NCI-H524 treated with DMSO at 0.1 percent for 48 hours (cell line): ENCODE data around the gene OR11L1.

ENCODE experiments used
- DNase-seq: peaks from one replicate; lab custom pipeline; 2025; lab: John Stamatoyannopoulos, UW

Gene OR11L1

GRCh38 chr1:247841796-247842195 lies at the start of gene OR11L1:
Gene OR11L1 (minus strand): TSS chr1:247841896. CDS start chr1:247841896, 0 bp downstream.
- no peak for DNase-seq

- DNase-seq = no peak
These were observed 43.2 kb upstream of the OR11L1 start for GRCh38 chr1:247884797-247885413.

GRCh38 chr1:247883346-247883745 lies 41.6 kb upstream of the OR11L1 start:
- DNase-seq = no peak

- DNase-seq = no peak
These were observed 23.7 kb upstream of the OR11L1 start for GRCh38 chr1:247865416-247865815.

- DNase-seq = no peak
These were observed 22.9 kb upstream of the OR11L1 start for GRCh38 chr1:247864644-247865043.

GRCh38 chr1:247862756-247863155 lies 21.1 kb upstream of the OR11L1 start:
- DNase-seq = no peak

GRCh38 chr1:247857985-247858619 lies 16.4 kb upstream of the OR11L1 start:
- no peak for DNase-seq

GRCh38 chr1:247857069-247857984 lies 15.6 kb upstream of the OR11L1 start, which contains the start of gene TRIM58:
Gene TRIM58 (plus strand): TSS chr1:247857187. CDS start chr1:247857247, 60 bp downstream.
- DNase-seq = no peak

GRCh38 chr1:247855911-247856310 lies 14.2 kb upstream of the OR11L1 start:
- no peak for DNase-seq

- no peak for DNase-seq
These were observed 13.3 kb upstream of the OR11L1 start for GRCh38 chr1:247854899-247855545.

GRCh38 chr1:247849616-247850015 lies 7.9 kb upstream of the OR11L1 start:
- DNase-seq = no peak

GRCh38 chr1:247848346-247848745 lies 6.7 kb upstream of the OR11L1 start:
- DNase-seq = no peak

- DNase-seq = no peak
These were observed 4.0 kb upstream of the OR11L1 start for GRCh38 chr1:247845693-247846017.

- DNase-seq = no peak
These were observed 3.5 kb upstream of the OR11L1 start for GRCh38 chr1:247845011-247845692.

- no peak for DNase-seq
These were observed 1.7 kb upstream of the OR11L1 start for GRCh38 chr1:247843411-247843810.

GRCh38 chr1:247840818-247841217 lies 878 bp downstream of the OR11L1 start:
- no peak for DNase-seq

GRCh38 chr1:247833601-247834000 lies 8.1 kb downstream of the OR11L1 start:
- no peak for DNase-seq

GRCh38 chr1:247829656-247830055 lies 12.0 kb downstream of the OR11L1 start:
- DNase-seq = no peak

GRCh38 chr1:247825362-247825761 lies 16.3 kb downstream of the OR11L1 start:
- DNase-seq = no peak

GRCh38 chr1:247824023-247824422 lies 17.7 kb downstream of the OR11L1 start, which contains the start of gene OR14A16:
Gene OR14A16 (minus strand): TSS chr1:247824119. CDS start chr1:247815729, 8,390 bp downstream.
- no peak for DNase-seq

GRCh38 chr1:247822060-247822459 lies 19.6 kb downstream of the OR11L1 start:
- no peak for DNase-seq

- no peak for DNase-seq
These were observed 29.1 kb downstream of the OR11L1 start for GRCh38 chr1:247812637-247813036.
